ENCODE results near the gene PLCB1. TPM values are rescaled to one million over a fixed set of nuclear protein-coding genes. Genes with fewer than 3 reads are reported as not detected.

PLCB1 gene
- total and polyA plus RNA-seq, 2 donors (not counting 3 experiments of a cell fraction or from before 2014, with no cell fraction given): 10.2 to 53.4 TPM

DNA sequence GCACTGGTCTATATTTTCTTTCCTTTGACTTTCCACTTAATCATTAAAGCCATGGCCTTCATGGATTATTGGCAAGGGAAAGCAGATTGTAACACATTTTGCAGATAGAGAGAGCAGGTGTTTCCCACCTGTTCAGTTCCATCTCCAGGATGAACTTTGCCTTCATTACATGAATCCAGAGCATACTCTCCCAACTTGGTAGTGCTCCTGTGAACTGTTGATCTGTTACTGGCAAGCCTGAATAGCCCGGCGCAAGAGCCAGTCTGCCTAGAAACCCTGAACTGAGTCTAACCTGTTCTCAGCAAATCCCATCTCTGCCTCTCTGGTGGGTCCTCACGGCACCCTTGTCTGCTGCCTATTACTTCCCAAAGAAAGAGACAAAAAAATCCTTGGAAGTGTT, 210.3 kb downstream of the PLCB1 start:
- intact Hi-C loops (cut with micrococcal nuclease) (no loop called here), dilution Hi-C loops (cut with MboI; ENCODE audit: extremely low pct_ligation_motif_present, low sequenced_read_pairs) (no loop called here)
- ChIA-PET POLR2A (no interaction called here), CTCF (no interaction called here)
- H3K36me3 ChIP-seq (ENCODE audit: control insufficient read depth in 2 of 2, extremely low read depth in 1 of 2, insufficient read depth in 2 of 2, low read length in 2 of 2): no peaks in the 10 kb centered on the region
- H3K9me1 ChIP-seq (replicated peaks; ENCODE audit: control insufficient read depth, extremely low read depth, insufficient read depth, low read length): no peaks in the 10 kb centered on the region
- H3K27me3 ChIP-seq (ENCODE audit: control insufficient read depth in 2 of 2, insufficient read depth in 2 of 2, low read length in 2 of 2): no peaks in the 10 kb centered on the region
- H3K4me1 ChIP-seq (ENCODE audit: control insufficient read depth, extremely low read depth, insufficient read depth, low read length): peaks cover 4% of the 10 kb centered on the region
- FAIRE-seq: no peak
- no peaks in the 10 kb centered on the region for H3K9me3 ChIP-seq (replicated peaks; ENCODE audit: control insufficient read depth, insufficient read depth, low read length)
- no peak overlapping the region for H3K4me3 ChIP-seq (replicated peaks in 1 of 3; ENCODE audit: insufficient read depth in 1 of 3, low read depth in 1 of 3, low read length in 3 of 3)
- H2AFZ ChIP-seq (ENCODE audit: low read depth, low read length): no peak overlapping the region
- no peak for DNase-seq (ENCODE audit: low read depth, low spot score)
- H3K9ac ChIP-seq (replicated peaks; ENCODE audit: extremely low read depth, insufficient read depth, low read length): no peak overlapping the region
- no peak overlapping the region for H3K4me2 ChIP-seq (ENCODE audit: insufficient read depth, low read length)
- H4K20me1 ChIP-seq (replicated peaks; ENCODE audit: control insufficient read depth, extremely low read depth, insufficient read depth, low read length): no peaks in the 10 kb centered on the region
- BruUV-seq (replicated peaks): no TSS peak
- no peak overlapping the region for H3K27ac ChIP-seq (ENCODE audit: insufficient read depth, low read depth, low read length)
- H3K79me2 ChIP-seq (ENCODE audit: control insufficient read depth, insufficient read depth, low read length): no peaks in the 10 kb centered on the region
- TF ChIP-seq POLR2A (IDR thresholded peaks at IDR 0.05; ENCODE audit: low read depth, low read length) (no peak), EZH2 (IDR thresholded peaks at IDR 0.05; ENCODE audit: borderline replicate concordance, low read depth, low read length, severe bottlenecking) (no peak), MYC (IDR thresholded peaks at IDR 0.05; ENCODE audit: low read depth, low read length) (no peak), FOS (IDR thresholded peaks at IDR 0.05; ENCODE audit: borderline replicate concordance, insufficient read depth, low read length) (no peak), POLR2AphosphoS5 (IDR thresholded peaks at IDR 0.05; ENCODE audit: insufficient read depth, low read depth, low read length) (no peak), JUN (IDR thresholded peaks at IDR 0.05; ENCODE audit: borderline replicate concordance, insufficient read depth, insufficient read length, low read depth) (no peak), GATA2 (IDR thresholded peaks at IDR 0.05; ENCODE audit: insufficient read depth, insufficient read length, low read depth, low read length) (no peak)
- TF ChIP-seq, protein P1, sequence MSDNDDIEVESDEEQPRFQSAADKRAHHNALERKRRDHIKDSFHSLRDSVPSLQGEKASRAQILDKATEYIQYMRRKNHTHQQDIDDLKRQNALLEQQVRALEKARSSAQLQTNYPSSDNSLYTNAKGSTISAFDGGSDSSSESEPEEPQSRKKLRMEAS (IDR thresholded peaks at IDR 0.05; ENCODE audit: insufficient read depth, insufficient read length): no peak
- TF ChIP-seq, protein P2, sequence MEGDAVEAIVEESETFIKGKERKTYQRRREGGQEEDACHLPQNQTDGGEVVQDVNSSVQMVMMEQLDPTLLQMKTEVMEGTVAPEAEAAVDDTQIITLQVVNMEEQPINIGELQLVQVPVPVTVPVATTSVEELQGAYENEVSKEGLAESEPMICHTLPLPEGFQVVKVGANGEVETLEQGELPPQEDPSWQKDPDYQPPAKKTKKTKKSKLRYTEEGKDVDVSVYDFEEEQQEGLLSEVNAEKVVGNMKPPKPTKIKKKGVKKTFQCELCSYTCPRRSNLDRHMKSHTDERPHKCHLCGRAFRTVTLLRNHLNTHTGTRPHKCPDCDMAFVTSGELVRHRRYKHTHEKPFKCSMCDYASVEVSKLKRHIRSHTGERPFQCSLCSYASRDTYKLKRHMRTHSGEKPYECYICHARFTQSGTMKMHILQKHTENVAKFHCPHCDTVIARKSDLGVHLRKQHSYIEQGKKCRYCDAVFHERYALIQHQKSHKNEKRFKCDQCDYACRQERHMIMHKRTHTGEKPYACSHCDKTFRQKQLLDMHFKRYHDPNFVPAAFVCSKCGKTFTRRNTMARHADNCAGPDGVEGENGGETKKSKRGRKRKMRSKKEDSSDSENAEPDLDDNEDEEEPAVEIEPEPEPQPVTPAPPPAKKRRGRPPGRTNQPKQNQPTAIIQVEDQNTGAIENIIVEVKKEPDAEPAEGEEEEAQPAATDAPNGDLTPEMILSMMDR (IDR thresholded peaks at IDR 0.05; ENCODE audit: extremely low read depth in 1 of 2, insufficient read depth in 1 of 2, low read depth in 1 of 2, low read length in 2 of 2): no peak
